ENCODE results near the gene LENG9. TPM values are rescaled to one million over a fixed set of nuclear protein-coding genes. Genes with fewer than 3 reads are reported as not detected.
"Not testable (repeated sequence)": the region's sequence is repeated elsewhere in the genome, so short reads cannot be mapped to it uniquely, and the experiment has no call there.

Gene LENG9
- total RNA-seq, 4 donors from 2014 or later: 1.1 to 16.5 (median 12.3) TPM

DNA sequence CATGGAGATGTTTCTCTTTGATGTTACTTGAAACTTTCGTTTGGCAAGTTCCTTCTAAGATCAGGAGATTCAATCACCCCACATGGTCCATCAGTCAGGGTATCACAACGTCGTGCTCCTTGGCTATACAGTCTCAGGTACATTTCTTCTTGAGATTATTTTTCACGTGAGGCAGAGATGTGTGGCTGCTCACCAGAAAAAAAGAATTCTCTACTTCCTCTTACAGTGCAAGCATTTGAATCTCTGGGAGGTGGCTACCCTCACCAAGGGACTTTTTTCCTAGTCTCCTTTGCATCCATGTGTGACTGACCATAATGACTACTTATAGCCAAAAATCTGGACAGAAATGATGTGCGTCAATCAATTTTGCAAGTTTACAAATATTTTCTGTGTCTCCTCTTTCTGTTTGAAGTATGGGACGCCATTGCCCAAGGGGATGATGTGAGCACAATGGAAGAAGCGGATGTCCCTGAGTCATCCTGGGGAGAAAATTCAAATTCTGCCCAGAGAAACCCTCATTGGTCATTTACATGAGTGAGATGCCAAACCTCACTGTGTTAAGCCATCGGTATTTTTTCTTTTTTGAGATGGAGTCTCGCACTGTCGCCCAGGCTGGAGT is 30.5 kb upstream of the LENG9 start:
- WGBS, 2 donors (ENCODE audit: low coverage in 1 of 2): 49 to 71% methylated on average over 6 to 10 of the region's 10 CpGs
- in situ Hi-C loops (cut with MboI; ENCODE audit: low pct_ligation_motif_present in 1 of 4, low pct_unique_long_range_greater_than_20kb in 1 of 4, low sequenced_read_pairs in 3 of 4) (no loop called here), intact Hi-C loops (cut with DNase I; ENCODE audit: low total_unique reads) (no loop called here)
- no peak for DNase-seq
- Histone ChIP-seq H3K4me1 (no peaks in the 10 kb centered on the region), H3K27ac (no peak overlapping the region), H3K36me3 (no peaks in the 10 kb centered on the region), H3K4me3 (no peak overlapping the region), H3K9me3 (no peaks in the 10 kb centered on the region), H3K27me3 (peaks cover 15% of the 10 kb centered on the region)
- no peak for TF ChIP-seq POLR2A (IDR thresholded peaks at IDR 0.05)
- no peak for TF ChIP-seq EP300 (IDR thresholded peaks at IDR 0.05; ENCODE audit: low read depth)
- TF ChIP-seq, protein P1, sequence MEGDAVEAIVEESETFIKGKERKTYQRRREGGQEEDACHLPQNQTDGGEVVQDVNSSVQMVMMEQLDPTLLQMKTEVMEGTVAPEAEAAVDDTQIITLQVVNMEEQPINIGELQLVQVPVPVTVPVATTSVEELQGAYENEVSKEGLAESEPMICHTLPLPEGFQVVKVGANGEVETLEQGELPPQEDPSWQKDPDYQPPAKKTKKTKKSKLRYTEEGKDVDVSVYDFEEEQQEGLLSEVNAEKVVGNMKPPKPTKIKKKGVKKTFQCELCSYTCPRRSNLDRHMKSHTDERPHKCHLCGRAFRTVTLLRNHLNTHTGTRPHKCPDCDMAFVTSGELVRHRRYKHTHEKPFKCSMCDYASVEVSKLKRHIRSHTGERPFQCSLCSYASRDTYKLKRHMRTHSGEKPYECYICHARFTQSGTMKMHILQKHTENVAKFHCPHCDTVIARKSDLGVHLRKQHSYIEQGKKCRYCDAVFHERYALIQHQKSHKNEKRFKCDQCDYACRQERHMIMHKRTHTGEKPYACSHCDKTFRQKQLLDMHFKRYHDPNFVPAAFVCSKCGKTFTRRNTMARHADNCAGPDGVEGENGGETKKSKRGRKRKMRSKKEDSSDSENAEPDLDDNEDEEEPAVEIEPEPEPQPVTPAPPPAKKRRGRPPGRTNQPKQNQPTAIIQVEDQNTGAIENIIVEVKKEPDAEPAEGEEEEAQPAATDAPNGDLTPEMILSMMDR (IDR thresholded peaks at IDR 0.05): no peak
- TF ChIP-seq POLR2AphosphoS5 (IDR thresholded peaks at IDR 0.05): no peak

DNA sequence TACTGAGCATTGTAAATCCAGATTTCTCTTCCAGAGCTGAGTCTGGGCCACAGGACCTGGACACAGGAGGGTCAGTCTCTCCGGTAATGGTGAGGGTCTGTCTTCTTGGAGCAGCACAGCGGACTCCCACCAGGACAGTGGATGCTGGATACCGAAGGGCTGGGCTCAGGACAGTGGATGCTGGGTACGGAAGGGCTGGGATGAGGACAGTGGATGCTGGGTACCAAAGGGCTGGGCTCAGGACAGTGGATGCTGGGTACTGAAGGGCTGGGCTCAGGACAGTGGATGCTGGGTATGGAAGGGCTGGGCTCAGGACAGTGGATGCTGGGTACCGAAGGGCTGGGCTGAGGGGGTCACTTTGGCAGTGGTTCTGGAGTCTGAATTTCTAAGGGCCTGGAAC is 29.5 kb upstream of the LENG9 start:
- H3K27me3 ChIP-seq: peaks cover 15% of the 10 kb centered on the region
- intact Hi-C loops (cut with DNase I; ENCODE audit: low total_unique reads); H3K36me3 ChIP-seq: not testable (repeated sequence)

DNA sequence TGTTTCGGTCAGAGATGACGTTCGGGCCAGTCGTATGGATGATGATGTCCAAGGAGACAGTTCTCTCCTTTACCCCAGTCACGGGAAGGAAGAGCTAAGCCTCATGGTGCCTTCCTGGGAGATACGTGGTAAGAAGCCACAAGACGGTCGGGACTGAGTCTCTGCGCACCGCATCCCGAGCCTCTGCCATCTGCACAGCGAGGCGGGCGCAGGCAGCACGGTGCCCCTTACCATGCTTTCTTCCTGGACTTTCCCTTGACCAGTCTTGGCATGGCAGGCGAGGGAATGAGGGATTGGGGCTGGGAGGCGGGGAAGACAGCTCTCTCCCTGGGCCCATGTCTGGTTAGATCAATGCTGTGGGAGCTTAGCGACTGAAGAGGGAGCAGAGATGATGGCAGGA is 29.0 kb upstream of the LENG9 start:
- Histone ChIP-seq H3K4me1 (no peaks in the 10 kb centered on the region), H3K4me3 (no peak overlapping the region), H3K9me3 (no peaks in the 10 kb centered on the region), H3K27me3 (peaks cover 15% of the 10 kb centered on the region), H3K36me3 (no peaks in the 10 kb centered on the region), H3K27ac (no peak overlapping the region)
- intact Hi-C loops (cut with DNase I; ENCODE audit: low total_unique reads): no loop called here
- TF ChIP-seq POLR2A (IDR thresholded peaks at IDR 0.05) (no peak), POLR2AphosphoS5 (IDR thresholded peaks at IDR 0.05) (no peak), EP300 (IDR thresholded peaks at IDR 0.05; ENCODE audit: low read depth) (no peak)
- TF ChIP-seq, protein P1 (IDR thresholded peaks at IDR 0.05): no peak
- DNase-seq: no peak
- 88% methylated on average over 18 of the region's 18 CpGs; no CpG with 5 or more reads in 1 of the 2 donors for WGBS, 2 donors (ENCODE audit: low coverage in 1 of 2)
- in situ Hi-C loops (cut with MboI; ENCODE audit: low pct_ligation_motif_present in 1 of 4, low pct_unique_long_range_greater_than_20kb in 1 of 4, low sequenced_read_pairs in 3 of 4): no loop called here

More for the DNA sequence above, 29.5 kb upstream of the LENG9 start:
- H3K27ac ChIP-seq; H3K4me3 ChIP-seq; in situ Hi-C loops (cut with MboI; ENCODE audit: low pct_ligation_motif_present in 1 of 4, low pct_unique_long_range_greater_than_20kb in 1 of 4, low sequenced_read_pairs in 3 of 4); DNase-seq; H3K9me3 ChIP-seq; H3K4me1 ChIP-seq: not testable (repeated sequence)
- WGBS, 2 donors (ENCODE audit: low coverage in 1 of 2): 73 to 83% methylated on average over 2 to 5 of the region's 5 CpGs

DNA sequence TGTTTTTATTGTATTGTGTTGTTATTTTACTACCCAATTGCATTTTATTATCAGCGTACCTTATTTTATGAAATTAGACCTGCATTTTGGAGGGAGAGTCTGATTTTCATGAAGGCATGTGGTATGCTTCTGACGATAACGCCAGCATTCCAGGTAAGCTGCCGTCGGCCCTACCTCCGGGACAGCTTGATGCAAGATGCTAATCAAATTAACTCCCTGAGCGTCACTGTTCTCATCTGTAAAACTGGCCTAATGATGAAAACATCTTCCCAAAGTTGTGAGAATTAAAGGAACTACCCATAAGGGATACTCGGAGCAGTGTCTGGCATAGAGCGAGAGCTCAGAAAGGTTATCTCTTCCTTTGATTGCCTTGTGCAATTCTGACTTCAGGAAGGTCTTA is 26.2 kb upstream of the LENG9 start:
- WGBS, 2 donors (ENCODE audit: low coverage in 1 of 2): 63 to 69% methylated on average over 4 to 9 of the region's 9 CpGs
- Histone ChIP-seq H3K4me3 (no peak overlapping the region), H3K4me1 (no peaks in the 10 kb centered on the region), H3K27me3 (peaks cover 21% of the 10 kb centered on the region), H3K36me3 (no peaks in the 10 kb centered on the region), H3K27ac (no peak overlapping the region), H3K9me3 (no peaks in the 10 kb centered on the region)
- intact Hi-C loops (cut with DNase I; ENCODE audit: low total_unique reads): no loop called here
- DNase-seq: no peak
- in situ Hi-C loops (cut with MboI; ENCODE audit: low pct_ligation_motif_present in 1 of 4, low pct_unique_long_range_greater_than_20kb in 1 of 4, low sequenced_read_pairs in 3 of 4): loop anchor here in 2 of 4 donors (10.0 kb wide), 1 partner anchor 185 kb away; no protein-coding TSS in a partner anchor
- TF ChIP-seq POLR2AphosphoS5 (IDR thresholded peaks at IDR 0.05) (no peak), EP300 (IDR thresholded peaks at IDR 0.05; ENCODE audit: low read depth) (no peak), POLR2A (IDR thresholded peaks at IDR 0.05) (no peak)
- TF ChIP-seq, protein P1 (IDR thresholded peaks at IDR 0.05): no peak

DNA sequence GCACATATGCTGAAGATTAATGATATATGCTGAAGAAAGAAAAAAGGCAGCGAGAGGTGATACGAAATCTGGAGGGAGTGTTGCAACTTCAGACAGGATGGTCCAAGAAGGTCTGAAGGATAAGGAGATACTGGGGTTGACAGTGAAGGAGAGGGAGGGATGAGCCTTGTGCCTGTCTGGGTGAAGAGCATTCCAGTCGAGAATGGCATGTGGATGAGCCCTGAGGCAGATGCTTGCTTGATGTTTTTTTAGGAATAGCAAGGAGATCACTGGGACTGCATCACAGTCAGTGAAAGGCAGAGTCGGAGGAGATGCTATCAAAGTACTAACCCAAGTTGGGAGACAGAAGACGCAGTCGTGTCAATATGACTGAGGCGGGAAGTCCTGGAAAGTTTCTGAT is 25.8 kb upstream of the LENG9 start:
- Histone ChIP-seq H3K4me1 (no peaks in the 10 kb centered on the region), H3K27ac (no peak overlapping the region), H3K36me3 (no peaks in the 10 kb centered on the region), H3K9me3 (no peaks in the 10 kb centered on the region), H3K27me3 (peaks cover 25% of the 10 kb centered on the region), H3K4me3 (no peak overlapping the region)
- in situ Hi-C loops (cut with MboI; ENCODE audit: low pct_ligation_motif_present in 1 of 4, low pct_unique_long_range_greater_than_20kb in 1 of 4, low sequenced_read_pairs in 3 of 4) (loop anchor here in 2 of 4 donors (10.0 kb wide), 1 partner anchor 185 kb away; no protein-coding TSS in a partner anchor), intact Hi-C loops (cut with DNase I; ENCODE audit: low total_unique reads) (no loop called here)
- TF ChIP-seq POLR2AphosphoS5 (IDR thresholded peaks at IDR 0.05): no peak
- no peak for TF ChIP-seq POLR2A (IDR thresholded peaks at IDR 0.05)
- TF ChIP-seq, protein P1 (IDR thresholded peaks at IDR 0.05): no peak
- TF ChIP-seq EP300 (IDR thresholded peaks at IDR 0.05; ENCODE audit: low read depth): no peak
- 50 to 75% methylated on average over 7 of the region's 7 CpGs for WGBS, 2 donors (ENCODE audit: low coverage in 1 of 2)
- DNase-seq: no peak
